ENCODE measurements around the gene LOXL1. TPM values are rescaled to one million over a fixed set of nuclear protein-coding genes. Genes with fewer than 3 reads are reported as not detected.

Gene LOXL1
- total and polyA plus RNA-seq, 11 donors, result 20.7 to 79.5 (median 30.4) TPM

DNA sequence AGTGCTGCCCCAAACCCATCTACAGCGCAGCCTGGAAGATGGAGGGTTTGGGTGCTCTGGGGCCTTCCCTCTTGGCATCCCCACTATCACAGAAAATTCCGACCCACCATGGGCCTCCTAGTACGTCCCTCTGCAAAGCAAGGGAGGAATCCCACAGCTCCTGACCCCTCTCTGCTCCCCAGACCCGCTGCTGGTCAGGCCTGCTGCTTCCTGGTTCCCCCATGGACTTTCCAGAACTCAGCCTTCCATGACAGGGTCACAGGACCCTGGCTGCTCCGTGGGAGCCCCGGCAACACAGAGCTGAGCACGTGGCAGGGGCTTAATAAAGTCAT is 3.1 kb upstream of the LOXL1 start:
- H3K9me3 ChIP-seq, result no peaks in the 10 kb centered on the region
- H3K27me3 ChIP-seq, result peaks cover 0 to 17% (median 0%) of the 10 kb centered on the region in 9 donors
- ATAC-seq (no peak), DNase-seq (peak in 1 of 5 donors; percentile 16)
- H3K4me1 ChIP-seq, result peaks cover 28 to 79% (median 68%) of the 10 kb centered on the region in 12 donors
- 55 to 74% (median 67%) methylated on average over 4 to 7 of the region's 7 CpGs for WGBS, 4 donors
- TF ChIP-seq, protein P1, sequence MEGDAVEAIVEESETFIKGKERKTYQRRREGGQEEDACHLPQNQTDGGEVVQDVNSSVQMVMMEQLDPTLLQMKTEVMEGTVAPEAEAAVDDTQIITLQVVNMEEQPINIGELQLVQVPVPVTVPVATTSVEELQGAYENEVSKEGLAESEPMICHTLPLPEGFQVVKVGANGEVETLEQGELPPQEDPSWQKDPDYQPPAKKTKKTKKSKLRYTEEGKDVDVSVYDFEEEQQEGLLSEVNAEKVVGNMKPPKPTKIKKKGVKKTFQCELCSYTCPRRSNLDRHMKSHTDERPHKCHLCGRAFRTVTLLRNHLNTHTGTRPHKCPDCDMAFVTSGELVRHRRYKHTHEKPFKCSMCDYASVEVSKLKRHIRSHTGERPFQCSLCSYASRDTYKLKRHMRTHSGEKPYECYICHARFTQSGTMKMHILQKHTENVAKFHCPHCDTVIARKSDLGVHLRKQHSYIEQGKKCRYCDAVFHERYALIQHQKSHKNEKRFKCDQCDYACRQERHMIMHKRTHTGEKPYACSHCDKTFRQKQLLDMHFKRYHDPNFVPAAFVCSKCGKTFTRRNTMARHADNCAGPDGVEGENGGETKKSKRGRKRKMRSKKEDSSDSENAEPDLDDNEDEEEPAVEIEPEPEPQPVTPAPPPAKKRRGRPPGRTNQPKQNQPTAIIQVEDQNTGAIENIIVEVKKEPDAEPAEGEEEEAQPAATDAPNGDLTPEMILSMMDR (IDR thresholded peaks at IDR 0.05), result no peak
- TF ChIP-seq POLR2A (IDR thresholded peaks at IDR 0.05), result no peak
- H3K4me3 ChIP-seq, result peak overlapping the region in 2 of 12 donors; percentile 5
- intact Hi-C loops (cut with DNase I), result no loop called here
- H3K36me3 ChIP-seq, result no peaks in the 10 kb centered on the region
- H3K27ac ChIP-seq, result peak overlapping the region; percentile 22 to 97 (median 82)

DNA sequence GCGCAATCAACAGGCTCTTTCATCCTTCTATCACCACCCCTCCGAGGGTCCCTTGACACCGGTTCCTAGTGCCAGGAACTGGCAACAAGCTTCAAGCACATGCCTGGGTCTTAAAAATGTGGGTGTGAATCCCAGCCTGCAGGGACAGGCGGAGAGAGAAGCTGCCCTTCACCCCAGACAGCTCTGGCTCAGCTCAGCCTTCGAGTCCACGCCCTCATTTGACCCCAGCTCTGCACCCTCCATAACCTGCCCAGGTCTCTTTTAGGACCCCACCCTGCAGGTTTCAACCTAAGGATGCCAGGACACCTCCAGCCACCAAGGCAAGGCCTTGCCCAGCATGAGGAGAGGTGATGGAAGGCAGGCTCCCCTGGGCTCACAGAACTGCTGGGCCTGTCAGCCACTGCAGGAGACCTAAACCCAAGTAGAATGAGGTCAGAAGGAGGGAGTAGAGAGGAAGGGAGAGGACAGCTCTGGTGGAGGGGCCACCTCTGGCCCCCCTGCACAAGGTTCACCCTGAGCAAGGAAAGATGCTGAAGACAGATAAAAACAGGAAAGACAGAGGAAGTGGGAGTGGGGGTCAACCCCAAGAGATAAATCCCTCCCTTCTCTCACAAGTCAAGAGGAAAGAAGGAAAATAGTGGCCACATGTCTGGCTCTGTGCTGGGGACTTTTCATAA is 2.6 kb upstream of the LOXL1 start:
- intact Hi-C loops (cut with DNase I), result no loop called here
- Histone ChIP-seq H3K4me1 (peaks cover 29 to 82% (median 72%) of the 10 kb centered on the region in 12 donors), H3K36me3 (no peaks in the 10 kb centered on the region), H3K27ac (peak overlapping the region; percentile 22 to 97 (median 80)), H3K27me3 (peaks cover 0 to 19% (median 0%) of the 10 kb centered on the region in 9 donors), H3K9me3 (no peaks in the 10 kb centered on the region), H3K4me3 (no peak overlapping the region)
- DNase-seq, result no peak
- no peak for ATAC-seq
- TF ChIP-seq POLR2A (IDR thresholded peaks at IDR 0.05), result no peak
- TF ChIP-seq, protein P1 (IDR thresholded peaks at IDR 0.05), result no peak
- WGBS, 4 donors, result 51 to 61% (median 57%) methylated on average over 6 of the region's 6 CpGs

DNA sequence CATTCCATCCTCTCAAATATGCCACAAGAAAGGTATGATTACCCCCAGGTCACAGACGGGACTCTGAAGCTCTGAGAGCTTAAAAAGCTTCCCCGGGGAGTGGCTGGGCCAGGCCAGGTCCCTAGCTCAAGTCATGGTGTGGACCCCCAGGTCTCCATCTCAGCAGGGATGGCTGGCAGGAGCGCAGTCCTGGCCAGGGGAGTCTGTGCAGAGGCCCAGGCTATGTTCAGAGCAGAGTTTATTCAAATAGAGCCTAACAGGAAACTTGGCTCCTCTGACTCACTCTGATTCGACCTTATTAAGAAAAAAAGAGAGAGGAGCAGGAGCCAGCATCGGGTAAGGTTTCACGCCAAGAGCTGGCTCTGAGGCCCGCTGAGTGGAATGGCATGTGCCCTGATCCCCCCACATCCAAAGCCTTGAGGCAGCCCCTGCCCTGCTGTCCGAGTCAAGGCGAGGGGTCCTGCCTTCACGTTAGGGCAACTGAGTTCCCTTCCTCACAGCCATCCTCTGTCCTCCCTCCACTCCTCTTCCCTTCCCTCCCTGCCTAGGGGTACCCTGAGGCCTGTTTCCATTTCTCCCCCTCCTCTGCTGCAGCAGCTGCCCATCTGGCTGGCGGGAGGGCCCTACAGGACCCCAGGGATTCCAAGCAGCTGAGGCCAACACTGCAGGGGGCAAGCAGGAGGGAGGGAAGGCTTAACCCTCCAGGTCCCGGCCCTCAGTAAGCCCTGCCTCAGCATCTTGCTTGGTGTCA is 1.9 kb upstream of the LOXL1 start:
- H3K27ac ChIP-seq, result peak overlapping the region in 11 of 12 donors; percentile 49 to 97 (median 83)
- peaks cover 29 to 89% (median 78%) of the 10 kb centered on the region in 12 donors for H3K4me1 ChIP-seq
- H3K36me3 ChIP-seq, result no peaks in the 10 kb centered on the region
- no peaks in the 10 kb centered on the region for H3K9me3 ChIP-seq
- intact Hi-C loops (cut with DNase I), result no loop called here
- TF ChIP-seq POLR2A (IDR thresholded peaks at IDR 0.05), result no peak
- TF ChIP-seq, protein P1 (IDR thresholded peaks at IDR 0.05), result no peak
- ATAC-seq (no peak), DNase-seq (no peak)
- WGBS, 4 donors, result 25 to 47% (median 33%) methylated on average over 12 of the region's 12 CpGs
- H3K4me3 ChIP-seq, result no peak overlapping the region
- H3K27me3 ChIP-seq, result peaks cover 0 to 19% (median 0%) of the 10 kb centered on the region in 9 donors

DNA sequence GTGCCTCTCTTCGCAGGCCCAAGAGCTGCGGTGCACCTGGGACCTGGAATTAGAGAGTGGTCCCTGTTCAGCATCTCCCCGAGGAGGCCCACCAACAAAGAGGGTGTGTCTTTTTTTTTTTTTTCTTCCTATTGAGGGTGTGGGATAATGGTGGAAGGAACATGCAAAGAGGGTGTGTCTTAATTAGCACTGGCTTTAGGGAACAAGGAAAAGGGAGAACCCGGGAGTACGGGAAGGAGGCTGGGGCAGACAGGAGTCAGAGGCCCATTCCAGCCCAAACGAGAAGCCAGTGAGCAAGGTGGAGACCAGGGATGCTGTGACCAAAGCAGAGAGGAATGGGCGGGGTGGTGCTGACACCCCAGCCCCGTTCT is 429 bp upstream of the LOXL1 start:
- no peak for DNase-seq
- H3K4me1 ChIP-seq, result peaks cover 29 to 95% (median 78%) of the 10 kb centered on the region in 12 donors
- intact Hi-C loops (cut with DNase I), result no loop called here
- WGBS, 4 donors, result 56 to 67% (median 57%) methylated on average over 8 of the region's 8 CpGs
- no peaks in the 10 kb centered on the region for H3K9me3 ChIP-seq
- H3K36me3 ChIP-seq, result no peaks in the 10 kb centered on the region
- H3K4me3 ChIP-seq, result peak overlapping the region in 9 of 12 donors; percentile 56 to 78 (median 65)
- TF ChIP-seq, protein P1 (IDR thresholded peaks at IDR 0.05), result no peak
- no peak for TF ChIP-seq POLR2A (IDR thresholded peaks at IDR 0.05)
- peaks cover 0 to 19% (median 0%) of the 10 kb centered on the region in 9 donors for H3K27me3 ChIP-seq
- no peak for ATAC-seq
- peak overlapping the region; percentile 79 to 97 (median 92) for H3K27ac ChIP-seq

Data from heart left ventricle (tissue), 16 donors.